HG03469 (cell line): Measurements from ENCODE around the gene FAM117B.
"Not testable (repeated sequence)": the region's sequence is repeated elsewhere in the genome, so short reads cannot be mapped to it uniquely, and the experiment has no call there.

ENCODE experiments used
- ATAC-seq: cut with Tn5 transposase; IDR thresholded peaks from one replicate; pipeline ENCODE4 v1.9.1; 2021; ENCODE audit warnings: mild to moderate bottlenecking, moderate library complexity, moderate number of reproducible peaks; ENCODE audit not compliant: unreplicated experiment

FAM117B gene

GRCh38 chr2:202756598-202756997 lies 121.8 kb downstream of the FAM117B start:
- no peak for ATAC-seq

- ATAC-seq: no peak
Measured at GRCh38 chr2:202757339-202757738, 122.6 kb downstream of the FAM117B start.

GRCh38 chr2:202758128-202758527 lies 123.4 kb downstream of the FAM117B start:
- ATAC-seq: no peak

- ATAC-seq: no peak
Measured at GRCh38 chr2:202758604-202759003, 123.8 kb downstream of the FAM117B start.

GRCh38 chr2:202760848-202761247 lies 126.1 kb downstream of the FAM117B start:
- no peak for ATAC-seq

- ATAC-seq: no peak
Measured at GRCh38 chr2:202762556-202762955, 127.8 kb downstream of the FAM117B start.

GRCh38 chr2:202763916-202764315 lies 129.1 kb downstream of the FAM117B start:
- no peak for ATAC-seq

- no peak for ATAC-seq
Measured at GRCh38 chr2:202764991-202765390, 130.2 kb downstream of the FAM117B start.

- ATAC-seq: no peak
Measured at GRCh38 chr2:202765436-202765835, 130.7 kb downstream of the FAM117B start.

GRCh38 chr2:202768273-202768672 lies 133.5 kb downstream of the FAM117B start:
- no peak for ATAC-seq

- ATAC-seq: no peak
Measured at GRCh38 chr2:202769201-202769600, 134.4 kb downstream of the FAM117B start.

- no peak for ATAC-seq
Measured at GRCh38 chr2:202771336-202771735, 136.6 kb downstream of the FAM117B start.

- no peak for ATAC-seq
Measured at GRCh38 chr2:202771741-202772460, 137.1 kb downstream of the FAM117B start.

- ATAC-seq: no peak
Measured at GRCh38 chr2:202773301-202773973, 138.7 kb downstream of the FAM117B start.

GRCh38 chr2:202774104-202774503 lies 139.3 kb downstream of the FAM117B start:
- ATAC-seq: no peak

- no peak for ATAC-seq
Measured at GRCh38 chr2:202778217-202778616, 143.4 kb downstream of the FAM117B start.

- ATAC-seq: peak; percentile 98
Measured at GRCh38 chr2:202780514-202781021, 145.8 kb downstream of the FAM117B start.

- no peak for ATAC-seq
Measured at GRCh38 chr2:202782940-202783558, 148.3 kb downstream of the FAM117B start.

GRCh38 chr2:202786842-202787241 lies 152.1 kb downstream of the FAM117B start:
- ATAC-seq: no peak

GRCh38 chr2:202790676-202791075 lies 155.9 kb downstream of the FAM117B start:
- no peak for ATAC-seq

GRCh38 chr2:202797944-202798343 lies 163.2 kb downstream of the FAM117B start:
- no peak for ATAC-seq

GRCh38 chr2:202805911-202806310 lies 171.1 kb downstream of the FAM117B start:
- ATAC-seq: not testable (repeated sequence)
